Psoas muscle (tissue), 8 donors: Measurements from ENCODE around the gene TOM1L2. TPM values are rescaled to one million over a fixed set of nuclear protein-coding genes. Genes with fewer than 3 reads are reported as not detected.
A peak's percentile ranks its signal among the peaks of the same experiment; 100 is the strongest.

Experiments
- ATAC-seq, 4 donors: fragments of 200-7000 bp; cut with Tn5 transposase; one replicate each; pipeline ENCODE4 v1.9.1; 2020; ENCODE audit warnings: moderate library complexity in 3 of 4, mild to moderate bottlenecking in 2 of 4
- DNase-seq, 2 donors: peaks; one replicate each; pipeline ENCODE4 v3.0.0-alpha.2; 2020
- H3K27ac ChIP-seq: fragments of 200-600 bp; one replicate; pipeline ENCODE4 v1.8.0; 2022
- H3K27me3 ChIP-seq, 3 donors: fragments of 200-600 bp in 1 of 3; one replicate each; pipeline versions ENCODE4 v1.6.1 to v1.8.0; 2013 to 2022; ENCODE audit warnings: low read length in 2 of 3, mild to moderate bottlenecking in 2 of 3, moderate library complexity in 1 of 3; ENCODE audit not compliant: insufficient read depth in 3 of 3
- H3K36me3 ChIP-seq, 2 donors: fragments of 200-600 bp in 1 of 2; one replicate each; pipeline versions ENCODE4 v1.6.1 to v1.8.0; 2013 to 2022; ENCODE audit warnings: low read depth in 1 of 2, mild to moderate bottlenecking in 1 of 2, moderate library complexity in 1 of 2; ENCODE audit not compliant: insufficient read depth in 1 of 2
- H3K4me1 ChIP-seq: fragments of 200-600 bp; one replicate; pipeline ENCODE4 v1.8.0; 2022
- H3K4me3 ChIP-seq: fragments of 200-600 bp; one replicate; pipeline ENCODE4 v1.8.0; 2022; ENCODE audit warnings: mild to moderate bottlenecking
- H3K9me3 ChIP-seq: fragments of 200-600 bp; one replicate; pipeline ENCODE4 v1.8.0; 2022
- WGBS, 3 donors: extraction: QIAGEN DNeasy Blood & Tissue Kit; methylation state at CpG; one replicate each; pipeline versions ENCODE4 v1.1.6 to v1.1.7; 2013; 5-methylcytosine and 5-hydroxymethylcytosine counted together
- intact Hi-C, 2 donors: fragments of 100-400 bp; cut with DNase I; formaldehyde crosslinking; loops; one replicate each; pipeline versions ENCODE4 v1.11.0 to v1.14.2; 2022
- polyA plus RNA-seq, 3 donors: library from polyadenylated mRNA; stranded (reverse); fragments of 200-250 nt; gene quantifications; one replicate each; pipeline ENCODE4 v1.2.3, GENCODE V29; 2013
- total RNA-seq, 4 donors: library from RNA; stranded (reverse); fragmentation: NEBNext Ultra II Directional in 2 of 4; extraction: Animal tissue kit (Norgen Biotek cat#: 25700) in 2 of 4; gene quantifications; one replicate each; pipeline versions ENCODE4 v1.2.1 to v1.2.4, GENCODE V29; 2021 to 2023
- TF ChIP-seq, protein P1 (sequence below): fragments of 200-600 bp; IDR thresholded peaks from one replicate; pipeline ENCODE4 v1.8.0; 2022; ENCODE audit warnings: antibody characterized with exemption
- donor health status: healthy with polysubstance abuse.
- donor health status: DM: no; HTN: no; CAD: no; lungs with moderate emphysema.
- donor health status: Bipolar disorder and iron deficiency.
- donor health status: healthy.
- donor health status: DM: yes; HTN: yes; CAD: no.
- donor health status: DM: no; HTN: no; CAD: no.
- donor health status: DM: no; HTN: no; CAD: no.
- donor health status: DM: yes; HTN: yes; CAD: no.

Gene TOM1L2
- total and polyA plus RNA-seq, 7 donors: 13.3 to 89.8 (median 72.0) TPM

DNA sequence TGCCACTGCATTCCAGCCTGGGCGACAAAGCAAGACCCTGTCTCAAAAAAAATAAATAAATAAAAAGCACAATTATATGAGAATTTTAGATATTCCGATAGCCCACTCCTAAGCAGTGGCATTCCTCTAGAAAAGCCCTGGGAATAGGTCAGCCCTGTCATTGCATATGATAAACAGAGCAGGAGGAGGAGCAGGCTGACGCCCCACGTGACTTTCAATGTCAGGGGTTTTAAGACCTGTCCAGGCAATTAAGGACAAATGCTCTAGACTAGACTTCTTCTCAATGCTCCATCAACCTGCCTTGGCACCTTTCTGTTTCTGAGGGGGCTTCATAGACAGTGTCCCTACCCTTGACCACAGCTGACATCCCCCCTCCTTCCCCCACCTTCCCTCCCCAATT, 7.5 kb downstream of the TOM1L2 start:
- 75 to 82% (median 80%) methylated on average over 4 of the region's 4 CpGs for WGBS, 3 donors
- intact Hi-C loops: loop anchor here (5.0 kb wide), 2 partner anchors 32 to 42 kb away; no protein-coding TSS in a partner anchor
- H3K9me3 ChIP-seq: no peaks in the 10 kb centered on the region
- peaks cover 46% of the 10 kb centered on the region for H3K4me1 ChIP-seq
- no peak overlapping the region for H3K4me3 ChIP-seq
- no peaks in the 10 kb centered on the region for H3K36me3 ChIP-seq
- no peaks in the 10 kb centered on the region for H3K27me3 ChIP-seq
- TF ChIP-seq, protein P1, sequence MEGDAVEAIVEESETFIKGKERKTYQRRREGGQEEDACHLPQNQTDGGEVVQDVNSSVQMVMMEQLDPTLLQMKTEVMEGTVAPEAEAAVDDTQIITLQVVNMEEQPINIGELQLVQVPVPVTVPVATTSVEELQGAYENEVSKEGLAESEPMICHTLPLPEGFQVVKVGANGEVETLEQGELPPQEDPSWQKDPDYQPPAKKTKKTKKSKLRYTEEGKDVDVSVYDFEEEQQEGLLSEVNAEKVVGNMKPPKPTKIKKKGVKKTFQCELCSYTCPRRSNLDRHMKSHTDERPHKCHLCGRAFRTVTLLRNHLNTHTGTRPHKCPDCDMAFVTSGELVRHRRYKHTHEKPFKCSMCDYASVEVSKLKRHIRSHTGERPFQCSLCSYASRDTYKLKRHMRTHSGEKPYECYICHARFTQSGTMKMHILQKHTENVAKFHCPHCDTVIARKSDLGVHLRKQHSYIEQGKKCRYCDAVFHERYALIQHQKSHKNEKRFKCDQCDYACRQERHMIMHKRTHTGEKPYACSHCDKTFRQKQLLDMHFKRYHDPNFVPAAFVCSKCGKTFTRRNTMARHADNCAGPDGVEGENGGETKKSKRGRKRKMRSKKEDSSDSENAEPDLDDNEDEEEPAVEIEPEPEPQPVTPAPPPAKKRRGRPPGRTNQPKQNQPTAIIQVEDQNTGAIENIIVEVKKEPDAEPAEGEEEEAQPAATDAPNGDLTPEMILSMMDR: no peak
- DNase-seq: no peak
- ATAC-seq: no peak
- H3K27ac ChIP-seq: peak overlapping the region; percentile 7

DNA sequence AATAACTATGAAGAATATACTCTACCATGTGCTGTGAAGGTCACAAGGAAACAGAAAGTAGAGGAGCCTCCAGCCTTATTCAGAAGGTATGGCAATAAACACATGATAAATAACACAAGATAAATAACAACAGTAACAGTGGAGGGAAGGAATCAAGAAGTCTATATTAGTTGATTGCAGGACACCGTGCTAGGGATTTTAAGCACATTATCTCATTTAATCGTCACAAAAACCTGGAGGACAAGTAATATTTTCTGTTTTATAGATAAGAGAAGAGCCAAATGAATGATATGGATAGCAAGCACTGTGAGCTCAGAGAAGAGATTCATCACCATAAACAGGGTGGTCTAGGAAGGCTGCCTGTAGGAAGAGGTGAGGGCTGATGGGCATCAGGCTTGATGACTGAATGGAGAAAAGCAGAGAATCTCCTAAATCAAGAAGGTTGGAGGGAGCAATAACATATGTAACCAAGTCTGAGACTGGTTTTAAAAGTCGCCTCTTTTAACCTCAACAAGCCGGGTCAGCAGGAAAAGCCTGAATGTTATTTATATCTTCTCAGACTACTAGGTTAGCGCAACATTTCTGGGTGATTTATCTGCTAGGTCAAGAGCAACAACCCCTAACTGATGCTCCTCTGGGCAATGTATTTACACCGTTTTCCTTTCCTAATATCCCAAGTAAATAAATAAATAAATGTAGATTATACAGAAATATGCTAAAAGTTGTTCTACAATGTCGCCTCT, 8.3 kb downstream of the TOM1L2 start:
- peaks cover 51% of the 10 kb centered on the region for H3K4me1 ChIP-seq
- 51 to 65% (median 56%) methylated on average over 7 of the region's 7 CpGs for WGBS, 3 donors
- H3K9me3 ChIP-seq: no peaks in the 10 kb centered on the region
- peak in 3 of 4 donors; percentile 42 to 69 (median 63) for ATAC-seq
- H3K27ac ChIP-seq: peak overlapping the region; percentile 7
- no peaks in the 10 kb centered on the region for H3K36me3 ChIP-seq
- TF ChIP-seq, protein P1: no peak
- H3K4me3 ChIP-seq: no peak overlapping the region
- H3K27me3 ChIP-seq: no peaks in the 10 kb centered on the region
- intact Hi-C loops: no loop called here
- DNase-seq: no peak

GRCh38 chr17:17963066-17963465, 9.1 kb downstream of the TOM1L2 start:
- Histone ChIP-seq H3K27ac (no peak overlapping the region), H3K36me3 (no peaks in the 10 kb centered on the region), H3K27me3 (no peaks in the 10 kb centered on the region), H3K9me3 (no peaks in the 10 kb centered on the region), H3K4me3 (no peak overlapping the region), H3K4me1 (peaks cover 59% of the 10 kb centered on the region)
- DNase-seq (no peak), ATAC-seq (no peak)
- 68 to 80% (median 75%) methylated on average over 4 of the region's 4 CpGs for WGBS, 3 donors
- intact Hi-C loops: no loop called here
- TF ChIP-seq, protein P1: no peak

- intact Hi-C loops: no loop called here
- 74 to 84% (median 74%) methylated on average over 5 of the region's 5 CpGs for WGBS, 3 donors
- H3K4me1 ChIP-seq: peaks cover 62% of the 10 kb centered on the region
- no peak overlapping the region for H3K27ac ChIP-seq
- TF ChIP-seq, protein P1: no peak
- no peaks in the 10 kb centered on the region for H3K9me3 ChIP-seq
- H3K36me3 ChIP-seq: no peaks in the 10 kb centered on the region
- H3K4me3 ChIP-seq: no peak overlapping the region
- no peaks in the 10 kb centered on the region for H3K27me3 ChIP-seq
- ATAC-seq: no peak
- no peak for DNase-seq
Measured at GRCh38 chr17:17960500-17961030, 11.6 kb downstream of the TOM1L2 start.
